SK-N-SH (cell line): ENCODE results near the gene PPP2R3B. TPM values are rescaled to one million over a fixed set of nuclear protein-coding genes. Genes with fewer than 3 reads are reported as not detected.

Experiments
- CTCF ChIA-PET: fragments of 300-600, 350-600 bp; formaldehyde crosslinking; extraction: SDS; loops from one replicate; lab custom pipeline; 2021; lab: Yijun Ruan, JAX
- POLR2A ChIA-PET: fragments of 350-600 bp; sonication (Branson Sonifier 250); formaldehyde crosslinking; extraction: SDS; loops from one replicate; lab custom pipeline; 2020; ENCODE audit warnings: antibody characterized with exemption, inconsistent platforms; lab: Yijun Ruan, JAX
- DNase-seq: peaks from one replicate; pipeline ENCODE4 v3.0.0; 2012
- H2AFZ ChIP-seq: fragments of 200-600 bp; sonication (generic); 2 replicates; pipeline ENCODE4 v1.8.1; 2016; ENCODE audit warnings: antibody characterized with exemption, mild to moderate bottlenecking, low read depth
- H3F3A ChIP-seq: fragments of 200-600 bp; sonication (generic); replicated peaks from 2 replicates; pipeline ENCODE3; 2016; ENCODE audit warnings: antibody characterized with exemption, mild to moderate bottlenecking; ENCODE audit not compliant: insufficient read depth
- H3K27ac ChIP-seq, 2 experiments: fragments of 200-500 bp in 1 of 2; fragments of 200-600 bp in 1 of 2; sonication (Bioruptor generic) in 1 of 2; sonication (generic), shearing (Covaris generic) in 1 of 2; 2 replicates each; pipeline versions ENCODE4 v1.5.1 to v1.6.1; 2014 to 2016; ENCODE audit warnings: low read depth in 2 of 2, inconsistent platforms in 1 of 2, low read length in 1 of 2, mild to moderate bottlenecking in 1 of 2, mixed read lengths in 1 of 2
- H3K27me3 ChIP-seq: fragments of 200-600 bp; sonication (generic), shearing (Covaris generic); 2 replicates; pipeline ENCODE4 v1.6.1; 2016; ENCODE audit warnings: mixed run types; ENCODE audit not compliant: insufficient read depth
- H3K36me3 ChIP-seq, 2 experiments: fragments of 200-500 bp in 1 of 2; fragments of 200-600 bp in 1 of 2; sonication (Bioruptor generic) in 1 of 2; sonication (generic) in 1 of 2; replicated peaks in 1 of 2; 2 replicates each; pipeline versions ENCODE3 to v1.5.1; 2014 to 2016; ENCODE audit warnings: low read length in 1 of 2, mild to moderate bottlenecking in 1 of 2; ENCODE audit not compliant: insufficient read depth in 2 of 2, control insufficient read depth in 1 of 2
- H3K4me1 ChIP-seq, 2 experiments: fragments of 200-500 bp in 1 of 2; fragments of 200-600 bp in 1 of 2; sonication (Bioruptor generic) in 1 of 2; sonication (generic), shearing (Covaris generic) in 1 of 2; 2 replicates each; pipeline versions ENCODE4 v1.5.1 to v1.6.1; 2014 to 2016; ENCODE audit warnings: low read depth in 1 of 2, low read length in 1 of 2, mixed run types in 1 of 2; ENCODE audit not compliant: insufficient read depth in 2 of 2, control insufficient read depth in 1 of 2
- H3K4me2 ChIP-seq: fragments of 200-600 bp; sonication (generic), shearing (Covaris generic); 2 replicates; pipeline ENCODE4 v1.6.1; 2017; ENCODE audit warnings: mixed run types
- H3K4me3 ChIP-seq, 2 experiments: fragments of 200-500 bp in 1 of 2; fragments of 200-600 bp in 1 of 2; sonication (Bioruptor generic) in 1 of 2; sonication (generic), shearing (Covaris generic) in 1 of 2; 2 replicates each; pipeline versions ENCODE4 v1.5.1 to v1.8.1; 2014 to 2016; ENCODE audit warnings: low read depth in 2 of 2, inconsistent platforms in 1 of 2, low read length in 1 of 2, mild to moderate bottlenecking in 1 of 2, mixed read lengths in 1 of 2, moderate library complexity in 1 of 2
- H3K79me2 ChIP-seq: fragments of 200-600 bp; sonication (generic); 2 replicates; pipeline ENCODE4 v1.8.1; 2017; ENCODE audit warnings: mild to moderate bottlenecking; ENCODE audit not compliant: insufficient read depth
- H3K9ac ChIP-seq: fragments of 200-600 bp; sonication (generic); 2 replicates; pipeline ENCODE4 v1.6.1; 2017; ENCODE audit warnings: mixed run types
- H3K9me2 ChIP-seq: fragments of 200-600 bp; sonication (generic); 2 replicates; pipeline ENCODE4 v1.6.1; 2017; ENCODE audit warnings: mixed run types
- H3K9me3 ChIP-seq: fragments of 200-600 bp; sonication (generic); 2 replicates; pipeline ENCODE4 v1.6.1; 2017; ENCODE audit warnings: mixed run types, mild to moderate bottlenecking, moderate library complexity
- H4K20me1 ChIP-seq: fragments of 200-600 bp; sonication (generic); 2 replicates; pipeline ENCODE4 v1.6.1; 2017; ENCODE audit warnings: mild to moderate bottlenecking, mixed run types; ENCODE audit not compliant: insufficient read depth
- ELF1 ChIP-seq: IDR thresholded peaks from 2 replicates; pipeline ENCODE4 v1.4.0; 2012
- EZH2phosphoT487 ChIP-seq: fragments of 200-600 bp; sonication (generic); IDR thresholded peaks from 2 replicates; pipeline ENCODE4 v1.6.1; 2017; ENCODE audit warnings: low read depth, mixed run types, mild to moderate bottlenecking, antibody characterized with exemption, moderate library complexity, borderline replicate concordance
- FOSL2 ChIP-seq: IDR thresholded peaks from 2 replicates; pipeline ENCODE4 v1.4.0; 2012; ENCODE audit warnings: low read depth, mild to moderate bottlenecking, moderate library complexity, borderline replicate concordance
- FOXJ3 ChIP-seq: sonication (generic); formaldehyde crosslinking; IDR thresholded peaks from 2 replicates; pipeline ENCODE4 v1.5.1; 2020; ENCODE audit warnings: mild to moderate bottlenecking, missing genetic modification reagents
- FOXM1 ChIP-seq: IDR thresholded peaks from 2 replicates; pipeline ENCODE4 v1.4.0; 2012; ENCODE audit warnings: low read depth, mild to moderate bottlenecking
- GATA2 ChIP-seq: sonication (generic); formaldehyde crosslinking; IDR thresholded peaks from 2 replicates; pipeline ENCODE4 v1.5.0; 2020; ENCODE audit warnings: mild to moderate bottlenecking, missing genetic modification reagents
- MAX ChIP-seq: IDR thresholded peaks from 2 replicates; pipeline ENCODE4 v1.4.0; 2012; ENCODE audit warnings: low read depth
- POLR2AphosphoS5 ChIP-seq: IDR thresholded peaks from 2 replicates; pipeline ENCODE4 v1.6.1; 2012; ENCODE audit warnings: low read depth, low read length
- RAD21 ChIP-seq: IDR thresholded peaks from 2 replicates; pipeline ENCODE4 v1.6.1; 2012; ENCODE audit warnings: mild to moderate bottlenecking, low read length
- REST ChIP-seq: IDR thresholded peaks from 2 replicates; pipeline ENCODE4 v1.6.1; 2012; ENCODE audit warnings: mild to moderate bottlenecking, low read depth, low read length, moderate library complexity
- RXRA ChIP-seq: IDR thresholded peaks from 2 replicates; pipeline ENCODE4 v1.4.0; 2012; ENCODE audit warnings: low read depth, mild to moderate bottlenecking, borderline replicate concordance
- SIN3A ChIP-seq: IDR thresholded peaks from 2 replicates; pipeline ENCODE4 v1.6.1; 2012; ENCODE audit warnings: low read depth, mild to moderate bottlenecking, low read length, moderate library complexity, borderline replicate concordance
- SMC3 ChIP-seq: IDR thresholded peaks from 2 replicates; pipeline ENCODE4 v1.6.1; 2012; ENCODE audit warnings: low read depth, low read length, improper control_type of control experiment
- TAF1 ChIP-seq: IDR thresholded peaks from 2 replicates; pipeline ENCODE4 v1.6.1; 2012; ENCODE audit warnings: low read depth, mild to moderate bottlenecking, low read length, moderate library complexity, borderline replicate concordance
- TCF12 ChIP-seq: IDR thresholded peaks from 2 replicates; pipeline ENCODE4 v1.4.0; 2012
- TEAD4 ChIP-seq: IDR thresholded peaks from 2 replicates; pipeline ENCODE4 v1.4.0; 2012; ENCODE audit warnings: mild to moderate bottlenecking, borderline replicate concordance; ENCODE audit not compliant: insufficient read depth
- USF1 ChIP-seq: IDR thresholded peaks from 2 replicates; pipeline ENCODE4 v1.4.0; 2012; ENCODE audit warnings: low read depth, borderline replicate concordance
- WGBS: methylation state at CpG from one replicate; pipeline ENCODE4 v1.1.6; 2017; ENCODE audit warnings: low lambda C conversion rate; 5-methylcytosine and 5-hydroxymethylcytosine counted together
- polyA plus RNA-seq, 3 experiments: library from polyadenylated mRNA; depleted of rRNA; stranded (reverse); fragments of >200 nt; gene quantifications; 2 replicates each; pipeline ENCODE4 v1.2.3, GENCODE V29; 2012

Gene PPP2R3B
- polyA plus RNA-seq, 1 of the 3 experiments (the other 2 are of a cell fraction), result 19.4 TPM

GRCh38 chrX:435536-436122 lies 48.9 kb upstream of the PPP2R3B start:
- Histone ChIP-seq H3K79me2 (no peaks in the 10 kb centered on the region), H3K4me3 (no peak overlapping the region), H3K4me1 (no peaks in the 10 kb centered on the region), H3K4me2 (no peak overlapping the region), H3K27me3 (peaks cover 22% of the 10 kb centered on the region; the same call in 1 of the 2 replicates), H3F3A (no peaks in the 10 kb centered on the region), H3K27ac (no peak overlapping the region), H2AFZ (no peak overlapping the region), H3K9ac (no peak overlapping the region), H4K20me1 (no peaks in the 10 kb centered on the region), H3K36me3 (no peaks in the 10 kb centered on the region), H3K9me3 (no peaks in the 10 kb centered on the region), H3K9me2 (no peaks in the 10 kb centered on the region)
- no peak for DNase-seq
- 32% methylated on average over 23 of the region's 29 CpGs for WGBS
- no peak for TF ChIP-seq SMC3
- TF ChIP-seq REST, result no peak
- CTCF ChIA-PET, result no interaction called here
- POLR2A ChIA-PET, result no interaction called here

- Histone ChIP-seq H3K79me2 (no peaks in the 10 kb centered on the region), H3K9me3 (no peaks in the 10 kb centered on the region), H3K4me2 (no peak overlapping the region), H3K27ac (no peak overlapping the region), H3K36me3 (no peaks in the 10 kb centered on the region), H3K9ac (no peak overlapping the region), H4K20me1 (no peaks in the 10 kb centered on the region), H3K9me2 (no peaks in the 10 kb centered on the region), H3K4me3 (no peak overlapping the region), H3K27me3 (peaks cover 29% of the 10 kb centered on the region), H2AFZ (no peak overlapping the region), H3K4me1 (no peaks in the 10 kb centered on the region), H3F3A (no peaks in the 10 kb centered on the region)
- 28% methylated on average over 17 of the region's 17 CpGs for WGBS
- no peak for DNase-seq
- CTCF ChIA-PET, result no interaction called here
- POLR2A ChIA-PET, result no interaction called here
- TF ChIP-seq EZH2phosphoT487 (no peak), ELF1 (no peak), RXRA (no peak), FOXM1 (no peak), TEAD4 (no peak)
These were observed 48.2 kb upstream of the PPP2R3B start for GRCh38 chrX:434946-435345.

- Histone ChIP-seq H3K27me3 (peaks cover 39% of the 10 kb centered on the region), H4K20me1 (no peaks in the 10 kb centered on the region), H3K27ac (no peak overlapping the region), H3K36me3 (no peaks in the 10 kb centered on the region), H3F3A (no peaks in the 10 kb centered on the region), H3K9me2 (no peaks in the 10 kb centered on the region), H3K79me2 (no peaks in the 10 kb centered on the region), H3K4me3 (no peak overlapping the region), H3K9ac (no peak overlapping the region), H2AFZ (no peak overlapping the region), H3K4me1 (no peaks in the 10 kb centered on the region), H3K4me2 (no peak overlapping the region), H3K9me3 (no peaks in the 10 kb centered on the region)
- CTCF ChIA-PET, result no interaction called here
- POLR2A ChIA-PET, result no interaction called here
- DNase-seq, result no peak
- WGBS, result 52% methylated on average over 26 of the region's 26 CpGs
- no peak for TF ChIP-seq SIN3A
- no peak for TF ChIP-seq RAD21
- TF ChIP-seq RXRA, result no peak
- no peak for TF ChIP-seq SMC3
- no peak for TF ChIP-seq USF1
- TF ChIP-seq POLR2AphosphoS5, result no peak
- no peak for TF ChIP-seq MAX
- TF ChIP-seq TAF1, result no peak
- TF ChIP-seq FOXJ3, result no peak
- TF ChIP-seq FOXM1, result no peak
- TF ChIP-seq TCF12, result no peak
- TF ChIP-seq GATA2 (CRISPR knock-in tag), result no peak
- no peak for TF ChIP-seq FOSL2
These were observed 47.1 kb upstream of the PPP2R3B start for GRCh38 chrX:433771-434170.
